Activated T-cell treated with anti-CD3 and anti-CD28 coated beads for 48 hours (primary cell): ENCODE data around the gene BRD9.
"Not testable (repeated sequence)": the region's sequence is repeated elsewhere in the genome, so short reads cannot be mapped to it uniquely, and the experiment has no call there.

ENCODE experiments used
- DNase-seq: peaks from one replicate; pipeline ENCODE4 v3.0.0-alpha.2; 2020; ENCODE audit warnings: low read depth

Gene BRD9

DNA sequence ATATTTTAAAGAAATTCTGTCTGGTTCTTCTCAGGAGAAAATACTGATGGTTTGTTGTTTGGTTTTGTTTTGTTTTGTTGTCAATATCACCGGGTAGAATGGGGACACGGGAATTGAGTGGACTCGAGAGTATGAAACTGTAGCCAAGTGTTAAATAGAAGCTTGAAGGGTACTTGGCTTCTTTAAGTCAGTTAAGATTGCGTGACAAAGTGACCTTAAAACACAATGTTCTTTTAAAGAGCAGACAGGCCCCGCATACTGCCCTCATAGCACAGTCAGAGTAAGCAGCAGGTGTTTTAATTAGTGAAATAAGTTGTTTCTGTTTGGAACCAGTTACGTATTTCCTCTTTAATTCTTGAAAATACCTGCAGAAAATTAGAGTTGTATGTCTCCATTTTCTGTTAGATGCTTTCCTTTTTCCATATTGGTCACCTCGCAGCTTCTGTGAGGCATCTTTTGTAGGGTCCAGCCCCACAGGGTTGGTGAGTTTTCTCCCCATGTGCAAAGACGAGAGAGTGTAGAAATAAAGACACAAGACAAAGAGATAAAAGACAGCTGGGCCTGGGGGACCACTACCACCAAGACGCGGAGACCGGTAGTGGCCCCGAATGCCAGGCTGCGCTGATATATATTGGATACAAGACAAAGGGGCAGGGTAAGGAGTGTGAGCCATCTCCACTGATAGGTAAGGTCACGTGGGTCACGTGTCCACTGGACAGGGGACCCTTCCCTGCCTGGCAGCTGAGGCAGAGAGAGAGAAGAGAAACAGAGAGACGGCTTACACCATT is 9.7 kb upstream of the BRD9 start:
- no peak for DNase-seq

DNA sequence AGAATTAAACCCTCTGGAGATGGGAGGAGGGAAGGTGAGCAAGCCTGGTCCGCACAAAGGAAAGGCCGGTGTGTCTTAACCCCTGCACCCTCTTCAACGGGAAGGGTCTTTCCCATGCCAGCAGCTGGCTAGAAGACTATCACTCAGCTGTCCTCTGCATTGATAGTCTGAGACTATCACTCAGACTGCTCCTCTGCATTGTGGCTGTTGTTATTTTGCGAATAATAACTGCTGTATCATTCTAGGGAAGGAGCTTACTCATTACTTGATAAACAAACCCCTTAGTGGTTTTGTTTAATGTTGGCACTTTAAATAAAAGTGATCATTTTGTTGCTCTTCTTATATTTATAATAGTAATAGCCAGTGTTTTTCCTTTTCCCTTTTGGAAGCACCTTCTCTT is 8.2 kb upstream of the BRD9 start:
- no peak for DNase-seq

DNA sequence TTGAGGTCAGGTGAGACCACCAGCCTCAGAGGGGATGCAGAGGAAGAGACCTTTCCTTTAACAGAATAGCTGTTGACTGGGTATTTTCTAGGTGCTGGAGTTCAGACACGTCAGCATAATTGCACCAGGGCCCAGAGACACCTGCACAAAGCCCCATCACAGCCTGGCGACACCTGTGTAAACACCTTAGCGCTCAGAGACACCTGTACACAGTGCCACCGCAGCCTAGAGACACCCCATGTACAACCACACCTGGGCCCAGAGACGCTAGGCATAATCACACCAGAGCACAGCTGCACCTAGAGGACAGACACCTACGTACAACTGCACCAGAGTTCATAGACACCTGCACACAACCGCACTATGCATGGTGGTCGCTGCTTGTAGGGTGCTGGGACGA is 1.1 kb upstream of the BRD9 start:
- no peak for DNase-seq

DNA sequence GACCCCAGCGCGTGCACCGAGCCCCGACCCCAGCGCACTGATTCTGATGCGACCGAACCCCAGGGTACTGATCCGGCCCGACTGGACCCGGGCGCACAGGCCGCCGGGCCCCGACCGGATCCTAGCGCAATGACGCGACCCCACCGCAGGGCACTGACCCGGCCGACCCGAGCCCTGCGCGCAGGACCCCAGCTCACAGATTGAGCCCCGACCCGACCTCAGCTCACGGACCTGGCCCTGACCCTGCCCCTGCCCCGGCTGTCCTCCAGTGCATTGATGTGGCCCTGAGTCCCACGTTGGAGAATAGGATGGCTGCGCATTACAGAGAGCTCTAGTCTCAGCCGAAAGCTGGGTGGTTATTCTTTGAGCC is 521 bp upstream of the BRD9 start:
- DNase-seq, result no peak

DNA sequence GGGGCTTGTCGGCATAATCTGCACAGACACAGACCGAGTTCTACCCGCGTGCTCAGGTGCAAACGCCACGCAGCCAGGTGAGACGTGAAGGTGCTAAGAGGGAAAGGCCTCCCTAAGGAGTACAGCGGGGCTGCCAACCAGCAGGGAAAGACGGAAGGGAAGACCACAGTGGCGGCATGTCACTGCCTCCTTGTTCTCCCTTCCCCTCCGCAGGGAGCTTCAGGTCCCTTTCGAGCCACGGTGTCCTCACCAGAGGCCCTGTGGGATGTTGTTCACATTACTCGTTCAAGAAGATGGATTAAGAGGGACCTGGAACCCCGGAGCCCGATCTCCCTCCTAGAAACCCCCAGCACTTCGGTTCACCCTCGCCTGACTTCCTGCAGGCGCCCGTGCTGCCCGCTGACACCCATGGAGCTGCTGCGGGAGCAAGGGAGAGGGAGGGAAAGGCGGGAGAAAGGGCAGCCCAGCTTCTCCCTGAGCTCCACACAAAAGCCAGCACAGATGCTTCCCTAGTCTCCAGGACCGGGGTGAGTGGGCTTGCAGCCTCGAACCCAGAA is 686 bp downstream of the BRD9 start:
- no peak for DNase-seq

DNA sequence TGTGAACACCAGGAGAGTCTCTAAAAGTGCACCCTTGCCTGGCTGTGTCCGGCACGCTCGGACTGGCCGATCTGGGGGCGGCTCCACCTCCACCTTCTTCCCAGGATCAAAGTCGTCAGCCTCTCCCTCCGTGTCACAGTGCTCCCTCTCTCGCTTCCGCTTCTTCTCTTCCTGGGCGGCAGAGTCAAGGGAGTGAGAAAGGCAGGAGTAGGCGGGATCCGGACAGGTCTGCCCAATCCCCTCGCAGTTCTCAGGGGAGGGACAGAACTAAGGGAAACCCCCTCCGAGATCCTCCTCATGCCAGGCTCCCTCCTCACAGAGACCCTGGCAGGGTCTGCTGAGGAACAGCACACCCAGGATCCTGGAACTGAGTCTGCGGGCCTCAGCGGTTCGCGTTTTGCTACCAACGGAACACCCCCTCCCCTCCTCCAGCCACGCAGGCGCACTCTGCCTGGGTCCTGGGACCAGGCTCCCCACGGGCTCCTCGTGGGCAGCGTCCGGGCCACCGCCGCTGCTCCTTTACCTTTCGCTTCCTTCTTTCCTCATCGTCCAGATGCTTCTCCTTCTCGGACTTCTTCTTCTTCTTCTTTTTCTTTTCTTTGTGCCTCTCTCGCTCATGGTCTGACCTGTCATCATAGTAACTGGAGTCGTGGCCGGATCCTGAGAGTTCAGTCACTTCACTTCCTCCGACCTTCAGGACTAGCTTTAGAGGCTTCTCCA is 1.3 kb downstream of the BRD9 start:
- DNase-seq, result no peak

DNA sequence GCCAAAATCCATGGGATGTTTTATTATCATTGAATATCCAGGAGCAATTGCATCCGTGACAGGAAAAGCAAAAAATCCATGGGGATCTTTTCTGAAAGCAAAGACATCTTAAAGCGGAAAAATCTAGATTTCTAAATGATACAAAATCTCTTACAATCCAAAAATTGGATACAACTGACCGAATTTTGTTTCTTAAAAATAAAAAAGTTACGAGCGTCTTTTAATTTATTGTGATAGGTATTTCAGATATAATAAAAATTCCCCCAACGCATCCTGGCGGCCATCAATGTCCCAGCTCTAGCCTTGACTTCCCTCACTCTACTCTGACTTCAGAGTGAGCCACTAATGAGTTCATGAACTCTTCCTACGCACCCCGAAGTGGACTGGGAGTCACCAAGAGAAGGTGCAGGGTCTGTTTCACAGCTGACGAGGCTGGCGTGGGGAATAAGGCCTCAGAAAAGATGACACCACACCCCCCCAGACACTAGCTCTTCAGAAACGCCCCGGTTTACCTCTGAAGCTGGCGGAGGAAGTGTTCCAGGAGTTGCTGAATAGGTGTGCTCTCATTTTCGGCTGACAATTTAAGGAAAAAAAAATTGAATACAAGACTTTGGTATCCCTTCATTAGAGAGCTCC is 3.4 kb downstream of the BRD9 start:
- no peak for DNase-seq

DNA sequence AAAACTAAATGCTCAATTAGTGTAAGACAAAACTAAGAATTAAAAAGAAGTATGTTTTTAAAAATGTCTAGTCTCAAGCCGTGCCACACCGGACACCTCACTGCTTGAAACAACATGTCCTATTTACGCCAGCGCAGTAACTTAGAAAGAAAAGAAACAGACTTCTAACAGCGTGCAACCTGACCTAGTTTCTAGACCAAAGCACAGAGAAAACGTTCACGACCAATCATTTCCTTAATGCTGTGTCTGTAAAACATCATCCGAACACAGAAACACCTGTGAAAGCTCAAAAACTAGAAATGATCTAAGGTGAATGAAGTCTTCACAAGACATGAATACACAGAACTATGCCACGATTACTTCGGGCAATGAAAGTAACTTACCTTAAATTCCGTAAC is 4.0 kb downstream of the BRD9 start:
- DNase-seq, result no peak

DNA sequence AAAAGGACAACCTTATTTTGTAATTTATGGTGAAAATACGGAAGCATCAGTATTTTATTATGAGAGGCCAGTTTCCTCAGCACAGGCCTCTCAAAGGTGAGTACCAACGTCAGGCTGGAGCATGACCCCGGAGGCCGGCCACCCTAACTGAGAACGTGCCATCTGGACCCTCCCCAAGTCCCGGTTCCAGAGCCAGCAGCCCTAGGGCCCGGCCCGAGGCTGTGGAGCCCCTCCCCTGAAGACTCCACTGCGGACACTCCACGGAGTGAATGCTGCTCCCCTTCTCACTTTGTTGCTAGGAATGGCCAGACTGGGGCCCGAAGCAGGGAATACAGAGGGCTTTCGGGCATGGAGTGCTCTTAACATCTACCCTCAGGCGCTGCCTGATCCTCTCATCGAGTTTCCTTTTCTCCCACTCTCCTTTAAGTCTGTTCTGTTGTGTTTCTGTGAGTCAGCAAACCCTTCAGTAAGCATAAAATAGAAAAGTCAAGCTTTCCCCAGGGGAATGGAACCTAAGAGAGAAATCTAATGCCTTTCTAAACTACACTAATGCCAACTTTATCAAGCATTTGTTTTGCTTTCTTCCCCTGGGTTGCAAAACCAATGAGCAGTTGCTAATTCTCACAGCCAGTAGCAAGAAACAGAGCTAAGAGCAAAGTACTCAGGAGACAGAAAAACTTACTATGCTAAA is 4.5 kb downstream of the BRD9 start:
- no peak for DNase-seq

DNA sequence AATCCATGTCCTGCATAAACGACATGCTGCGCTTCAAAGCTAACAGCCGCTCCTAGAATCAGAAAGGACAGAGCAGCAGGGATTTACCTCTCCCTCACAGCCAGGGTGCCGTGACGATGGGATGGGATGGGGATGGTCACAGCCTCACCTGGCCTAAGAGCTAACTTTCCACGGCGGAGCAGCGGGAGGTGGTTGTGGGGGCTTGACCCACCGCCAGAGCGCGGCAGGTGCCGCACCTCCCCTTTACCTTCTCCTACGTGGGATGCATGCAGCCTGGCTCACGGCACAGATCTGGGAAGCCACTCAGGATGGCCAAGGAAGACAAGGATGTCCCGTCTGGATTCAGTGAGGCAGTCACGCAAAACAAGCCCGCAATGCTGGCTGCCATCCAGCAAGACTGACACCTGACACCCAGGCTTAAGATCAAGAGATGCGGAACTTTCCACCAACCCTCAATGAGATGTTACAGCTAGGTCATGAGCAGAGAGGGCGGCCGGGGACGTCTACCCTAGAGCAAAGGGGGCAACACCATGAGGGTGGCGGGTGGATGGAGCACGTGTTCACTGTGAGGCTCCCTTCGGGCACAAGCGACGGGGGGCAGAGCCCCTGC is 5.8 kb downstream of the BRD9 start:
- no peak for DNase-seq

DNA sequence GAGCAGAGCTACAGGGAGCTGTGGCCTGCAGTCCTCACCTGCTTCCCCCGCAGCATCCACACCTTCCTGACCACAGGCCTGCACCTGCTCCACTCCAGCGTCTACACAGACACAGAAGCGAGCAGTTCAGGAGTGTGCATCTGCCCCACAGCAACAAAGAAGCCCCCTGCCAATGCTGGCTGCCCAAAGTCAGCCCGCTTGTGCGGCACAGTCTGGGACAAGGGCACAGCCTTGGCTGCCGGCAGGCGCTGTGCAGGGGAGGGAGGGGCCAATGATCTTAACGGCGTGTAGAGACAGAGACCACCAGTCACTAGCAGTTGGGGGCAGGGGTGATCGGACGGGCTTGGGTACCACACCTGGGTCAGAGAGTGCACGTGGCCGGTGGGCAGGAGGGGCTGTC is 6.6 kb downstream of the BRD9 start:
- DNase-seq, result no peak

DNA sequence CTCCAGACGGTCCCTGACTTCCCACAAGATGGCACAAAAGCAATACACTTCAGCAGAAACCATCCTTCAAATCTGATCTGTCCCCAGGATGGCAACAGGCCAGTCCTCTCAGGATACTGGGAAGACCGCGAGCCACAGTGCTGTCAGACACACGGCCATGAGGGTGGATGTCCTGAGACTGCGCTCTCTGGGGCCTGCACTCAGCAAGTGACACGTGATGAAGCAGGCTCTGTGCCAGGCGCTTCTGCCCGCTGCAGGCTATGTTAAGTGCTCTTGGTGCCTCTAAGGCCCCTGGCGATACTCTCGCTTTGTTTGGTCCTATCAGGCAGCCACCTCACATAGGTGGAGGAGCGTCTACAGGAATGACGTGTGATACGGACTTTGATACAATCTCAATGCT is 7.1 kb downstream of the BRD9 start:
- no peak for DNase-seq

DNA sequence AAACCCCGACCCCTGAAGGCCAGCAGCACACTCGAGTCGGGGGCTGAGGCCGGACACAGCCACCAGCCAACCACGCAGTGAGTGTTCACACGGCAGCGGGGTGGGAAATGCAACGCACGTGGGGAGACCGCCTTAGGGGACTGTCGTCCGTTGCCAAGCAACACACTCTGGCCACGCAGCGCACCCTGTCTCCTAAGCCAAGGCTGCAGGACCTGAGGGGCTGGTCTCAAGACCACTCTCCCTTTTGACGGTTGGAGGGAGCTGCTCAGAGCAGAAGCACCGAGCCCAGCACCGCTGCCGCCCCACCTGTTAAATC is 7.5 kb downstream of the BRD9 start:
- no peak for DNase-seq

DNA sequence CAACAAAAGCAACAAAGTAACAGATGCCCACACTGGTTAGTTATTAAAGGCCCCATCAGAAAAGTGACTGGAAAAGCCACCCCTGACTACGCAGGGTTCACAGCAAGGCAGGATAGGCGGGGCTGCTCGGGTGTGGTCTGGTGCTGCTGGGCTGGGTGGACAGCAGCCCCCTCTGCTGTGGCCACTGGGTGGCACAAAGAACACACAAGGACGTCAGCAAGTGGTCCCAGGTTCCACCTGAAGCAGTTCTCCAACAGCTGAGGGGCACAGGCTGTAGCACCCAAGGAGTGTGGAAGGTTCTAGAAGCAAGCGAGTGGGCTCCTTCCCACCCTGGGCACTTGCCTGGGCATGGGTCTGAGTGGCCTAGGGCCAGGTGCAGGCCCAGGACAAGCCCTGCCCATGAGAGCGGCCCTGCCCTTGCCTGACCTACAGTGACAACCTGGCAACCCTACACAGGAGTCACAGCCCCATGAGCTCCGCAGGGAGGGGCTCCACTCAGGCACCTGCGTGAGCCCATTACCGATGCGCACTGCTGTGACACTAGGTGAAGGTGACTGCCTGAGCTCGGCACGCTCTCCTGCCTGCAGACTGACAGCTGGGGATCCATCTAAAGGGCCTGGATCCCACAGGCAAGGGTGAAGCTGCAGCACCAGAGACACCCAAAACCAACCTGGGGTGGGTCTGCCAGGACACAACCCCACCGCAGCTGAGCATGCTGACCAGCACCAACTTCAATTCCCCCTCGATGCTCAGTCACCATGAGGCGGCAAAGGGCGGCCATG is 8.1 kb downstream of the BRD9 start:
- no peak for DNase-seq

DNA sequence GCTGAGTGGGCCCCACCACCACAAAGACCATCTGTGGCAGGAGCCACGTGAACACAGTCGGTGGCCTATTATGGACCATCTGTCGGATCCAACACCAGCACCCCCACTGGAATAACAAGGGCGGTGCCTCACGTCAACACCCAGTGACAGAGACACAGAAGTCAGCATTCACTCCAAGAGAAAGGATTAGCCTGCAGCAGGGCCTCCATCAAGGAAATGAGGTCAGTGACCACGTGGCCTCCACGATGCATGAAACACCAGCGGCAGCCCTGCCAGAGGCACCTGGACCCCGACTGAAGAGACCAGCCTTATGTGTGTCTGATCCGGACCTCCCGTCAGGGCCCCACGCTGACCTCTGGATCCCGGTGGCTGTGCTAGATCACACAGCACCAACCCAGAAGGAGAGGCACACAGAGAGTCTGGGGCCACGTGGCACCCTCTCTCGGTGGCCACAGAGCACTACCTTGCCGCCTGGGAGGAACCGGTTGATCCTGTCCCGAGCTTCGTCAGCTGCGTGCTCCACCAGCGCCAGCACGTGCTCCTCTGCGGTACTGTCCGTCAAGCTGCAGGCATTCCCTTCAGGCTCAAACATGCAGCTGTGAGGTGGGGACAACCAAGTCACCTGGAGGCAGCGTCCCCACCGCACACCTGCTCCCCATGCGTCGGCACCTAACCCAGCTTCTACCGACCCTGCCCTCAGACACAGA is 9.0 kb downstream of the BRD9 start:
- DNase-seq, result no peak

DNA sequence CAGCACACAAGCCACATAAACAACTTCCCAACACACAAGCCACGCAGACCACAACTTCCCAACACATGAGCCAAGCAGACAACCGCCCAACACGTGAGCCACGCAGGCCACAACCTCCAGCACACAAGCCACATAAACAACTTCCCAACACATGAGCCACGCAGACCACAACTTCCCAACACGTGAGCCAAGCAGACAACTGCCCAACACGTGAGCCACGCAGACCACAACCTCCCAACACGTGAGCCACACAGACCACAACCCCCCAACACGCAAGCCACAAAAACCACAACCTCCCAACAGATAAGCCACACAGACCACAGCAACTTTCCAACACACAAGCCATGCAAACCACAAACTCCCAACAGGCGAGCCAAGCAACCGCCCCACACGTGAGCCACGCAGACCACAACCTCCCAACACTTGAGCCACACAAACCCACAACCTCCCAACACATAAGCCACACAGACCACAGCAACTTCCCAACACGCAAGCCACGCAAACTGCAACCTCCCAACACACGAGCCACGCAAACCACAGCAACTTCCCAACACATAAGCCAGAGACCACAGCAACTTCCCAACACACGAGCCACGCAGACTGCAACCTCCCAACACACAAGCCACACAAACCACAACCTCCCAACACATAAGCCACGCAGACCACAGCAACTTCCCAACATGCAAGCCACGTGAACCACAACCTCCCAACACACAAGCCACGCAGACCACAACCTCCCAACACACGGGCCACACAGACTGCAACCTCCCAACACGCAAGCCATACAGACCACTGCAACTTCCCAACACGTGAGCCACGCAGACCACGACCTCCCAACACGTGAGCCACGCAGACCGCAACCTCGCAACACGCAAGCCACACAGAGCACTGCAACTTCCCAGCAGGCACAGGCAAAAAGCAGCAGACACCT is 10.1 kb downstream of the BRD9 start:
- DNase-seq, result no peak

DNA sequence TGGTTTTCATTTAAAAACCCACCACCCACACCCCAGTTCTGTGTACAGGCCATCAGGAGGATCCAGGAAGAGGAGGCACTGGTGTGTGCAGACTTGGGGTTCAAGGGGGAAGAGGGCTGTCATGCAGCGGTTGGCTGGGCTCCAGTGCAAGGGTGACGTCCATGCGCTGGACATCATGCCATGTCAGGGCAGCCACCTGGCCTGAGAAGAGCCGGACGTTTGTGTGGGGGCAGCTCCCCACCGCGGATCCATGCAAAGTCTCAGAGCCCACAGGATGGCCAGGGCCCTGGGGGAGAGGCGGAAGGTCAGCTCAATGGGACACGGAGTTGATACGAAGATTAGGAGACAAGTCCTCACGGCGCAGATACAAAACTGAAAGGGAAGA is 11.1 kb downstream of the BRD9 start:
- no peak for DNase-seq

DNA sequence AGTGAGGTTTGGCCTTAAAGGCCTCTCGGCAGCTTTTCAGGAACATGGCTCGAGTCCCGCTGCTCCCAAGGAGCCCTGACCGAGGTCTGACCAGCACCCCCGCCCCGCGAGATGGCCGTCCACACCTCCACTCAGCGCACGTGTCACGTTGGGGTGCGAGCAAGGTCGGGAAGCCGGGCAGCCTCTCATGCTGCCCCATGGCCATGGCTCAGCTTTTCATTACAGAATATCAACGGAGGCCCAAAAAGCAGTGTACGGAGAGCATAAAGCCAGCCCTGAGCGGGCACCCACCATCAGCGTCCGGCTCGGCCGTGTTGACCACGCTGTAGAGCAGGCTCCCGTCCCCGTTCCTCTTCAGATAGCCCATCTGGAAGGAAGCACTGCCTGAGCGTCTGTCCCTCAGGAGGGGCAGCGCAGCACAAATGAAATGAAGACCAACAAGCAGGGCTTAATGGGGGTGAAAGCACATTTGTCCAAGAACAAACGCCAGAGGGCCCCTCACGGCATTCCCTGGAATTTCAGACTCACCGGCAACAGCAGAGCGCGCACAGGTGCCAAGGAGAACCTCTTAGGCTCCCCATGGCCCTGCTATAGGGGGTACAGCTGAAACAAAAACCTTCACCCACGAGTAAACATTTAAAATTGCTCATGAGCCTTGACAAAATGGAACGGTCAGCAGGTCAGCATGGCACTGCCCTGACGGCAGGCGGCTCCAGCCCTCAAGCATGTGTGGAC is 11.6 kb downstream of the BRD9 start:
- DNase-seq, result no peak

DNA sequence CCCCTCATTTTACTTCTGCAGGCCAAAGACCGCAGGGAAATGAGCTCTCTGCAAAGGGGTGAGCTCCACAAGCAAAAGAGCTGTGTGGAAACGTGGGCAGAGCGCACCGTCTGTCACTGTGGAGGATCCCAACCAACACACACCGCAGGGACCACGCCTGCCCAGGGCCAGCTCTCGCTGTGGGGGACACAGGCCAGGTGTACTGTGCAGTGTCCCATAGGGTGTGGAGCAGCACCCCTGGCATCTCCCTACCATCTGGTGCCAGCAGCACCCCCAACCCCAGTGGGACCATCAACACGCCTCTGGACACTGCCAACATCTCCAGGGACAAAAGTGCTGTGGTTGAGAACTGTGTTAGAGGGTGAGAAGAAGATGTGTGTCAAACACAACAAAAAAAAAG is 13.9 kb downstream of the BRD9 start:
- not testable (repeated sequence) for DNase-seq
